Fibroblast of pulmonary artery (primary cell): ENCODE results near the gene CCDC187.

Experiments
- DNase-seq: peaks from one replicate; pipeline ENCODE4 v3.0.0-alpha.2; 2010; ENCODE audit warnings: low read depth
- H3K4me3 ChIP-seq: replicated peaks from 2 replicates; pipeline ENCODE4 v1.5.1; 2011; ENCODE audit warnings: low read depth, mild to moderate bottlenecking, control low read depth, low read length, moderate library complexity
- TF ChIP-seq, protein P1 (sequence below): IDR thresholded peaks from 2 replicates; pipeline ENCODE4 v1.5.1; 2011; ENCODE audit warnings: mild to moderate bottlenecking, control low read depth, low read length, inconsistent platforms; ENCODE audit errors: missing control alignments

Gene CCDC187

DNA sequence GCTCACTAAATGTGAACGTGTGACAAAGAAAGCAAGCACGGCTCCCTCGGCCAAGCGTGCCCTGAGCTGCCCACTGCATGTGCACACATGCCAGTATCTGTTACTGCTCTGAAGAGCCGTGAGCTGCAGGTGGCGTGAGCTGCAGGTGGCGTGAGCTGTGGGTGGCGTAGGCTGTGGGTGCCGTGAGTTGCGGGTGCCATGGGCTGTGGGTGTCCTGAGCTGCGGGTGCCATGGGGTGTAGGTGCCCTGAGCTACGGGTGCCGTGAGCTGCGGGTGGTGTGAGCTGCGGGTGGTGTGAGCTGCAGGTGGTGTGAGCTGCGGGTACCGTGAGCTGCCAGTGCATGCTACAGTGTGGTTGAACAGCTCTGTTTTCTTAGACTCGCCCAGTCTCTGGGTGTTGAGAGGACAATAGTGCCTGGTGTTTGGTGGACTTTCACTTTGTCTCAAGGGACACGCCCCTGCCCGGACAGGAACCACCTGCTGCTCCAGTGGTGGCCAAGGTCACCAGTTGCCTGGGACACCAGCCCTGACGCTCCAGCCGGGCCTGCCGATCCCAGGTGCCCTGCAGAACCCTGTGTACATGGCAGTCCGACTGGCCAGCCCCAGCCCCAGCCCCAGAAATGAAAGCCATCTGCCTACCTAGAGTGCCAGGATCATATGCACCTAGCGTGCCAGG, 6.7 kb downstream of the CCDC187 start:
- H3K4me3 ChIP-seq: no peak overlapping the region
- TF ChIP-seq, protein P1, sequence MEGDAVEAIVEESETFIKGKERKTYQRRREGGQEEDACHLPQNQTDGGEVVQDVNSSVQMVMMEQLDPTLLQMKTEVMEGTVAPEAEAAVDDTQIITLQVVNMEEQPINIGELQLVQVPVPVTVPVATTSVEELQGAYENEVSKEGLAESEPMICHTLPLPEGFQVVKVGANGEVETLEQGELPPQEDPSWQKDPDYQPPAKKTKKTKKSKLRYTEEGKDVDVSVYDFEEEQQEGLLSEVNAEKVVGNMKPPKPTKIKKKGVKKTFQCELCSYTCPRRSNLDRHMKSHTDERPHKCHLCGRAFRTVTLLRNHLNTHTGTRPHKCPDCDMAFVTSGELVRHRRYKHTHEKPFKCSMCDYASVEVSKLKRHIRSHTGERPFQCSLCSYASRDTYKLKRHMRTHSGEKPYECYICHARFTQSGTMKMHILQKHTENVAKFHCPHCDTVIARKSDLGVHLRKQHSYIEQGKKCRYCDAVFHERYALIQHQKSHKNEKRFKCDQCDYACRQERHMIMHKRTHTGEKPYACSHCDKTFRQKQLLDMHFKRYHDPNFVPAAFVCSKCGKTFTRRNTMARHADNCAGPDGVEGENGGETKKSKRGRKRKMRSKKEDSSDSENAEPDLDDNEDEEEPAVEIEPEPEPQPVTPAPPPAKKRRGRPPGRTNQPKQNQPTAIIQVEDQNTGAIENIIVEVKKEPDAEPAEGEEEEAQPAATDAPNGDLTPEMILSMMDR: no peak
- no peak for DNase-seq

DNA sequence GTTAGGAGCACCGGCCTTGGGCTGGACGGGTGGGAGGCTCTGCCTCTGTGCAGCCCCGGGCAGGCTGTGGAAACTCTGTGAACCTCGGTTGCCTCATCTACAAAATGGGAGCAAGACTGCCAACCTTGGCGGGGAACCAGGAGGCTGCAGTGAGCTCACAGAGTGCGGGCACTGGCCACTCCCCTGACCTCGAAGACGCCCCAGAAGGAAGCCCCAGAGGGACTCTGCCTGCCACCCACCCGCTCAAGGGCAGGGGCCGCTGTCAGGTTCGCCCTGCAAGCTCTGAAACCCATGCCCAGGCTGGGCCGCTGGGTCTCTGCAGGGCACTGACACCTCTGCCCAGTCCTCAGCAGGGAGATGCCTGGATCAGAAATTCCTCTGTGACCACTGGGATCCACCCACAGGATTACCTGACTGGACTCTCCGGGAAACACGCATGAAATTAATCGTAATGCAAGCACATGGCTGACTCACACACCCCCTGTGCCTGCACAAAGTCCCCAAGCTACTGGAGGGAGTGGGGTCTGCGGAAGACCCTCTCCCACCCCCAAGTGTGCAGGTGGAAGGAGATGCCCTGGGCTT, 7.4 kb downstream of the CCDC187 start:
- no peak overlapping the region for H3K4me3 ChIP-seq
- no peak for DNase-seq
- TF ChIP-seq, protein P1: no peak

DNA sequence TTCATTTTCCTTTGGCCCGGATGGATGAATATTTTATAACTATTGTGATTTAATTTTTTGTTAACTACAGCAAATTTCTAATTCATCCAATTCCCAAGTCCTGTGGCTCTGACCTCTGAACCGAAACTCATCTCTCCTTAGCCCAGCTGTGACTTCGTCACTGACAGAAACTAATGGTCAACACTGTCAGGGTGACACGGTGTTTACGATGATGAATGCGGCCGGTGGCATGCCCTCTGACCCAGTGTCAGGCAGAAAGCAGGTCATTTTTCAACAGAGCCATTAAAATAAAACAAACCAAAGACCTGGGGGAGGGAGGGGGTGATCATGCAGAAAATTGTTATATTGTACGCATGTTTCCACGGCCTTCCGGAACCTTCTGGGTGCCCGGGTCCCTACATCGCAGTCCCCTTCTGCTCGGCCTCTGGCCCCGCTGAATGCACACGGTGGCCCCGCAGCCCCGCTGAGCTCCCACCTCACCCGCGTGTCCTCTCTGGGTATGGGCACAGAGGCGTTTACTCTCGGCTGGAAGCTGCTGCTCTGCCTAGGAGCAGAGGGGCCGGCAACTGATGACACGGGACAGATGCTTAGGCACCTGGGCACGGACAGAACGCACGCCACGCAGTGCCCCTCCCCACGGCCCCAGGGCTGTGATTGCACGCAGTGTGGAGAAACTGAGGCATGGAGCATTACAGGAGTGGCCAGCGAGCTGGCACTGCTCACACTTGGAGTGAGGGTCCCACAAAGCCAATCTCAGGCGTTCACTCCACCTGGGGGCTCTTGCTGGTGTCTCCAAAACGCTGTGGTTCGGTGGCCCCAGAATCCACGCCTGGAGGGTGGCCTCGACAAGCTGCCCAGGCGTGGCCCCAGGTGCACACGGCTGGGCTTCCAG, 8.1 kb downstream of the CCDC187 start:
- H3K4me3 ChIP-seq: no peak overlapping the region
- no peak for DNase-seq
- TF ChIP-seq, protein P1: no peak

DNA sequence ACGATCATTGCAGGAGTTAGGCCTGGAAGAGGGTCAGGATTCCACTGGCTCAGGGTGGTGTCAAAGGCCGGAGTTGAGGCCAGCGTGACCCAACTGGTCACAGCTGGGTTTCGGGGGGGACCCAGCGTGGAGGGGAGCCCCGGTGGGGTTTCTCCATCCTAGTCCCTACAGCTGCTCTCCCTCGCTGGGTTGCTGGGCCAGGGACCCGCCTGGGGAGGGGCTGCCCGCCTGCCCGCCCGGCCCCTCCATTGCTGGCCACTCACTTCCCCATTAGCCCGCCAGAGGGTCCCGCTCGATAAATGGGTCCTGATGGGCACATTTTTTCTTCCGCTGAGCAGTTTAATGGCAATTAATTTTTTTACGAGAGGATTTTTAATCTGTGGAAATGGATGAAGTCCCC, 8.8 kb downstream of the CCDC187 start:
- no peak overlapping the region for H3K4me3 ChIP-seq
- TF ChIP-seq, protein P1: no peak
- no peak for DNase-seq

DNA sequence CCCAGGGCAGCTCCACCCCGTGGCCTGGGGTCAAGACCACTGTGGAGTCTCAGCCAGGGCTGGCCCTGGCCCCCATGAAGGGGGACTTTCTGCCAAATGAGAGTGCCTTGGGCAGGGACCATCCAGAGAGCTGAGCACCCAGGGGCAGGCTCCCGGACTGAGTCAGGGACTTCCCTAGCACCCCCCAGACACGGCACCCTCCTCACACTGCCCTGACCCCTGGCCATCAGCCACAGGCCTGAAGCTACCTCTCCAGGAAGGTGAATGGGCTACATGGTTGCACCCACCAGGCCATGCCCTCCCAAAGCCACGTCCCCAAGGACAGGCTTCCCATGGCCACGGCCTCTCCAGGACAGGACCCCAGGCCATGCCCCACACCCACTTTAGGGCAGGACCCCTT, 9.5 kb downstream of the CCDC187 start:
- H3K4me3 ChIP-seq: no peak overlapping the region
- no peak for DNase-seq
- TF ChIP-seq, protein P1: no peak

DNA sequence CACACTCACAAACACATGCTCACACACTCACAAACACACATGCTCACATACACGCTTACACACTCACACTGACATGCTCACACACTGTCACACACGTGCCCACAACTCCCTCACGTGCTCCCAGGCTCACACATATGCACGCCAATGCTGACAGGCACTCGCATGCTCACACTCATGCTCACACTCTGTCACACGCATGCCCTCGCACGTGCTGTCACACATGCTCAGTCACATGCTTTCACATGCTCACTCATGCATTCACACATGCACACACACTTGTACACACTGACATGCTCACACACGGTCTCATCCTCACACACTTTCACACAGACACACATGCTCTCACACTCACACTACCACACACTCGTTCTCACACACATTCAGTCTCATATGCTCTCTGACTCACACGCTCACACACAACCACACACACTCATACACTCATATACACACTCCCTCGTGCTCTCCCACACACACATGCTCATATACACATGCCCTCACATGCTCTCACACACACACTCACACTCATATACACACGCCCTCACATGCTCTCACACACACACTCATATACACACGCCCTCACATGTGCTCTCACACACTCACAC, 10.3 kb downstream of the CCDC187 start:
- TF ChIP-seq, protein P1: no peak
- DNase-seq: no peak
- no peak overlapping the region for H3K4me3 ChIP-seq
